Tibial nerve (tissue), 4 donors: ENCODE data around the gene FNDC1. TPM values are rescaled to one million over a fixed set of nuclear protein-coding genes. Genes with fewer than 3 reads are reported as not detected.
A peak's percentile ranks its signal among the peaks of the same experiment; 100 is the strongest.

Source experiments
- DNase-seq, 2 donors: peaks; one replicate each; pipeline ENCODE4 v3.0.0-alpha.2; 2019; ENCODE audit warnings: low spot score in 2 of 2
- H3K27ac ChIP-seq, 4 donors: fragments of 200-600 bp; sonication (generic) in 3 of 4; one replicate each; pipeline ENCODE4 v1.5.1; 2017 to 2019; ENCODE audit warnings: mild to moderate bottlenecking in 1 of 4
- H3K27me3 ChIP-seq, 2 donors: fragments of 200-600 bp; sonication (generic) in 1 of 2; one replicate each; pipeline versions ENCODE4 v1.5.1 to v1.6.0; 2017 to 2019
- H3K36me3 ChIP-seq, 3 donors: fragments of 200-600 bp; sonication (generic); one replicate each; pipeline ENCODE4 v1.5.1; 2018 to 2019
- H3K4me1 ChIP-seq, 4 donors: fragments of 200-600 bp; sonication (generic) in 3 of 4; one replicate each; pipeline ENCODE4 v1.5.1; 2017 to 2019
- H3K4me3 ChIP-seq, 4 donors: fragments of 200-600 bp; sonication (generic) in 3 of 4; one replicate each; pipeline ENCODE4 v1.5.1; 2017 to 2019; ENCODE audit warnings: mild to moderate bottlenecking in 1 of 4, moderate library complexity in 1 of 4
- H3K9me3 ChIP-seq, 4 donors: fragments of 200-600 bp; sonication (generic) in 3 of 4; one replicate each; pipeline ENCODE4 v1.5.1; 2017 to 2019
- CTCF ChIP-seq, 5 experiments: fragments of 200-600 bp in 3 of 5; fragments of 450-650 bp in 2 of 5; sonication (generic) in 3 of 5; IDR thresholded peaks; one replicate each; pipeline ENCODE4 v1.5.1; 2016 to 2019; ENCODE audit warnings: antibody characterized with exemption in 5 of 5, mild to moderate bottlenecking in 3 of 5, moderate library complexity in 2 of 5
- EP300 ChIP-seq, 2 donors: sonication (generic); formaldehyde crosslinking; IDR thresholded peaks; one replicate each; pipeline ENCODE4 v1.6.1; 2017; ENCODE audit warnings: antibody characterized with exemption in 2 of 2, mild to moderate bottlenecking in 1 of 2
- POLR2A ChIP-seq, 2 donors: fragments of 450-650 bp; IDR thresholded peaks; one replicate each; pipeline ENCODE4 v1.6.1; 2017; ENCODE audit warnings: antibody characterized with exemption in 2 of 2, mild to moderate bottlenecking in 2 of 2, moderate library complexity in 2 of 2
- WGBS, 2 donors: methylation state at CpG; one replicate each; pipeline ENCODE4 v1.1.5; 2018; 5-methylcytosine and 5-hydroxymethylcytosine counted together
- total RNA-seq, 4 donors: library from RNA; depleted of rRNA; stranded (reverse); fragments of >200 nt; gene quantifications; one replicate each; pipeline ENCODE4 v1.1.0, GENCODE V29; 2016

The FNDC1 gene
- total RNA-seq, 4 donors from 2014 or later = 2.1 to 8.2 (median 5.4) TPM

DNA sequence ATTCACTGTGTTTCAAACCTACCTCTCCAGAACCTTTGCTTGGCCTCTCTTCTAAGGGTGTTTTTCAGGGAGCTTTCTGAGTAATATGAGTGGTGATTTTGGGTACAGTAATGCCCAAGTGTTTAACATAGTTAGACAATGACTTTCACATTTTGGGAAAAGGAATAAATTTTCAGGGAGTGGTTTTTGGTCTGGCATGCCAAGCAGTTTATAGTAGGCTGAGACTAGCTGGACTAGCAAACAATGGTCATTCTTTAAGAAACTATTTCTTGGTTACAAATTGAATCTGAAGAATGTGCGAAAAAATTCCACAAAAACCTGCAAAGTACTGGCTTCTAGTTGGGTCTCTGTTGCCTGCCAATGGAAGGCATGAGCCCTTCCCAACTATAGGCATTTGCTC, 15.4 kb downstream of the FNDC1 start:
- Histone ChIP-seq H3K36me3 (no peaks in the 10 kb centered on the region), H3K4me1 (peaks cover 0 to 6% (median 0%) of the 10 kb centered on the region in 4 donors), H3K4me3 (no peak overlapping the region), H3K9me3 (peaks cover 0 to 14% (median 0%) of the 10 kb centered on the region in 4 donors), H3K27me3 (no peaks in the 10 kb centered on the region), H3K27ac (peak overlapping the region in 2 of 4 donors; percentile 28 to 60)
- TF ChIP-seq CTCF (IDR thresholded peaks at IDR 0.05) (no peak), POLR2A (IDR thresholded peaks at IDR 0.05) (no peak), EP300 (IDR thresholded peaks at IDR 0.05) (no peak)
- no peak for DNase-seq
- WGBS, 2 donors = 34 to 47% methylated on average over 1 of the region's 1 CpG

GRCh38 chr6:159190460-159190859, 21.3 kb downstream of the FNDC1 start:
- peaks cover 0 to 10% (median 0%) of the 10 kb centered on the region in 4 donors for H3K9me3 ChIP-seq
- WGBS, 2 donors = 73 to 85% methylated on average over 7 of the region's 7 CpGs
- TF ChIP-seq POLR2A (IDR thresholded peaks at IDR 0.05) (no peak), CTCF (IDR thresholded peaks at IDR 0.05) (no peak), EP300 (IDR thresholded peaks at IDR 0.05) (no peak)

GRCh38 chr6:159193923-159194322, 24.7 kb downstream of the FNDC1 start:
- no peak for DNase-seq
- Histone ChIP-seq H3K27ac (no peak overlapping the region), H3K27me3 (no peaks in the 10 kb centered on the region), H3K9me3 (no peaks in the 10 kb centered on the region), H3K36me3 (no peaks in the 10 kb centered on the region), H3K4me3 (no peak overlapping the region), H3K4me1 (no peaks in the 10 kb centered on the region)
- WGBS, 2 donors = 79 to 81% methylated on average over 2 of the region's 2 CpGs
- TF ChIP-seq POLR2A (IDR thresholded peaks at IDR 0.05) (no peak), EP300 (IDR thresholded peaks at IDR 0.05) (no peak)

More at GRCh38 chr6:159190460-159190859, 21.3 kb downstream of the FNDC1 start:
- Histone ChIP-seq H3K27me3 (no peaks in the 10 kb centered on the region), H3K27ac (no peak overlapping the region), H3K4me3 (no peak overlapping the region), H3K36me3 (no peaks in the 10 kb centered on the region), H3K4me1 (no peaks in the 10 kb centered on the region)
- DNase-seq = no peak

DNA sequence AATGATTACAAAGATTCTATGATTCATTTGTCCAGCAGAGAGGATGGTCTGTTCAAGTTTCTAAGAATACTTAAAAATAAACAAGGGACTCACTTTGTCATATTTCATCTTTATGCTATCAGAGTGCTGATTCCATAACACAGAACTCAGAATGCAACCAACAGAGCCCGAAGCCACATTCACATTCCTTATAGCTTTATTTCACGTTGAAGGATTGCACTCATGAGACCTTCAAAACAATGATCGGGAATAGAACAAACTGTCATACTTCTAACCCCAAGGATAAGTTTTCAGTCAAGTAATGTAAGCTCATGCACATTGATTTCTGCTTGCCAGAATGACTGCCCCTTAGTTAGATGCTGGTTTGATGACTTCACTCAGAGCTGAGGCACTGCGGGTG, 25.2 kb downstream of the FNDC1 start:
- TF ChIP-seq POLR2A (IDR thresholded peaks at IDR 0.05) (no peak), EP300 (IDR thresholded peaks at IDR 0.05) (no peak), CTCF (IDR thresholded peaks at IDR 0.05) (no peak)
- 82% methylated on average over 4 of the region's 4 CpGs for WGBS, 2 donors
- Histone ChIP-seq H3K36me3 (no peaks in the 10 kb centered on the region), H3K9me3 (no peaks in the 10 kb centered on the region), H3K4me3 (no peak overlapping the region), H3K27me3 (no peaks in the 10 kb centered on the region), H3K27ac (no peak overlapping the region), H3K4me1 (no peaks in the 10 kb centered on the region)
- DNase-seq = no peak

DNA sequence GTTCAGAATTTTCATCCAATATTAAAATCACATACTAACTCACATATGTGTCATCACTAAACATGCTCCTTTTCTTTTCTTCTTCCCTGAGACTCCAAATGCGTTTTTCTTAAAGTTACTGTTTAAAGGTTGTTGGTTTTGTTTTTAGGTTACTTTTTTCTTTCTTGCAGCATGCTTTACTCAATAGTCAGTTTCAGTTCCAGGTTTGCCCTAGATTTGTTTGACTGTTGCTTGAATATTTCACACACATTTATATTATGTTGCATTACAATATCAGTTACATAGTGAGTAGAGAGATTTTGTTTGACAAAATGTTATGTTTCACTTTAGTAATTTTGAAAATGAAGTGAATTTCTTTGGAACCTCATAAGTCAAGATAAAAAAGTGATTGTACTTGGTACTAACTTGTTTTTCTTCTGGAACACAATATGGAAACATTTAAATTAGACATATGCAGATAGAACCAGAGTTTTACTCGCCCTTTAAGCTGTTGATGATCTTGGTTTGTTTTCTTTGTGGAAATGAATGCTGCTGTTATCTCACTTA, 27.3 kb downstream of the FNDC1 start:
- Histone ChIP-seq H3K36me3 (no peaks in the 10 kb centered on the region), H3K4me1 (no peaks in the 10 kb centered on the region), H3K27ac (no peak overlapping the region), H3K4me3 (no peak overlapping the region), H3K27me3 (no peaks in the 10 kb centered on the region), H3K9me3 (no peaks in the 10 kb centered on the region)
- WGBS, 2 donors = 62 to 84% methylated on average over 2 of the region's 2 CpGs
- DNase-seq = no peak
- TF ChIP-seq EP300 (IDR thresholded peaks at IDR 0.05) (no peak), CTCF (IDR thresholded peaks at IDR 0.05) (no peak), POLR2A (IDR thresholded peaks at IDR 0.05) (no peak)

DNA sequence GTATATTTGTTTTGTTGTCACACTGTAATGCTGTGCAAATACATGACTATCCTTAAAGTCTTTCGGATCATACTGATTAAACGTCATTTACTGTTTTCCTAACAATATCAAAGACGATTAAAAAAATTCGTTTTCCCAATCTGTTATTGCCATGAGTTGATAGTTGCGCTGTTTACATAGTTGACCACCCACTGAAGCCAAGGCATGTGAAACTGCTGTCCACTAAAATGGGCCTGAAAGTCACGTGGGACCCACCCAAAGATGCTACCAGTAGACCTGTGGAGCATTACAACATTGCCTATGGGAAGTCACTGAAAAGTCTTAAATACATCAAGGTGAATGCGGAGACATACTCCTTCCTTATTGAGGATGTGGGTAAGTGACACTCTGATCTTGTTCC, 28.1 kb downstream of the FNDC1 start:
- WGBS, 2 donors = 79 to 89% methylated on average over 7 of the region's 7 CpGs
- Histone ChIP-seq H3K4me1 (no peaks in the 10 kb centered on the region), H3K27me3 (no peaks in the 10 kb centered on the region), H3K4me3 (no peak overlapping the region), H3K9me3 (no peaks in the 10 kb centered on the region), H3K27ac (no peak overlapping the region), H3K36me3 (no peaks in the 10 kb centered on the region)
- no peak for TF ChIP-seq POLR2A (IDR thresholded peaks at IDR 0.05)
- no peak for TF ChIP-seq EP300 (IDR thresholded peaks at IDR 0.05)
- TF ChIP-seq CTCF (IDR thresholded peaks at IDR 0.05) = no peak
- DNase-seq = no peak
